AG09309 (cell line): ENCODE measurements around the gene MAN1A1.

Source experiments
- DNase-seq: peaks from one replicate; pipeline ENCODE4 v3.0.0-alpha.2; 2010; ENCODE audit warnings: low read depth
- H3K4me3 ChIP-seq: 2 replicates; pipeline ENCODE4 v1.5.1; 2011; ENCODE audit warnings: mild to moderate bottlenecking, low read depth, low read length, moderate library complexity; ENCODE audit not compliant: control insufficient read depth
- CTCF ChIP-seq: IDR thresholded peaks from 2 replicates; pipeline ENCODE4 v1.5.1; 2011; ENCODE audit warnings: mild to moderate bottlenecking, low read depth, low read length, inconsistent platforms; ENCODE audit not compliant: insufficient read depth, control insufficient read depth; ENCODE audit errors: missing control alignments

Gene MAN1A1

GRCh38 chr6:119280080-119280479 is 69.5 kb downstream of the MAN1A1 start:
- DNase-seq, result no peak
- no peak for TF ChIP-seq CTCF
- no peak overlapping the region for H3K4me3 ChIP-seq

DNA sequence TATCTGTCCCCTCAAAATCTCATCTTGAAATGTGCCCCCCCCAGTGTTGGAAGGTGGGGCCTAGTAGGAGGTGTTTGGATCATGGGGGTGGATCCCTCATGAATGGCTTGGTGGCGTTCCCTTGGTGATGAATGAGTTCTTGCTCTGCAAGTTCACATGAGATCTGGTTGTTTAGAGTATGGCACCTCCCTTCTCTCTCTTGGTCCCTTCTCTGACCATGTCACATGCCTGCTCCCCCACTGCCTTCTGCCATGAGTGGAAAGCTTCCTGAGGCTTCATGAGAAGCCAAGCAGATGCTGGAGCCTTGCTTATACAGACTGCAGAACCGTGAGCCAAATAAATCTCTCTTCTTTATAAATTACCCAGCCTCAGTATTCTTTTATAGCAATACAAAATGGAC is 70.9 kb downstream of the MAN1A1 start:
- TF ChIP-seq CTCF, result no peak
- no peak for DNase-seq
- H3K4me3 ChIP-seq, result no peak overlapping the region

- DNase-seq, result no peak
- TF ChIP-seq CTCF, result no peak
- H3K4me3 ChIP-seq, result no peak overlapping the region
These were observed 72.5 kb downstream of the MAN1A1 start for GRCh38 chr6:119277052-119277451.

- TF ChIP-seq CTCF, result no peak
- DNase-seq, result no peak
- H3K4me3 ChIP-seq, result no peak overlapping the region
These were observed 73.3 kb downstream of the MAN1A1 start for GRCh38 chr6:119276211-119276610.

- DNase-seq, result no peak
- H3K4me3 ChIP-seq, result no peak overlapping the region
- no peak for TF ChIP-seq CTCF
These were observed 75.4 kb downstream of the MAN1A1 start for GRCh38 chr6:119274197-119274595.

GRCh38 chr6:119273272-119274196 is 76.0 kb downstream of the MAN1A1 start:
- H3K4me3 ChIP-seq, result no peak overlapping the region
- TF ChIP-seq CTCF, result no peak
- peak; percentile 66 for DNase-seq
